AG04449 (cell line): ENCODE data around the gene NUDT21.
"Not testable (repeated sequence)": the region's sequence is repeated elsewhere in the genome, so short reads cannot be mapped to it uniquely, and the experiment has no call there.

Experiments
- CTCF ChIA-PET: fragments of 350-600 bp; formaldehyde crosslinking; extraction: SDS; loops from one replicate; lab custom pipeline; 2021; ENCODE audit warnings: antibody characterized with exemption; lab: Yijun Ruan, JAX
- POLR2A ChIA-PET: fragments of 400-600, 350-600 bp; formaldehyde crosslinking; extraction: SDS; loops from one replicate; lab custom pipeline; 2020; ENCODE audit warnings: antibody characterized with exemption, inconsistent platforms; lab: Yijun Ruan, JAX
- DNase-seq: peaks from one replicate; pipeline ENCODE4 v3.0.0-alpha.2; 2010; ENCODE audit warnings: low read depth, low spot score
- H3K4me3 ChIP-seq: 2 replicates; pipeline ENCODE4 v1.5.1; 2011; ENCODE audit warnings: low read depth, mild to moderate bottlenecking, control low read depth, low read length
- TF ChIP-seq, protein P1 (sequence below): IDR thresholded peaks from one replicate; pipeline ENCODE4 v1.5.1; 2011; ENCODE audit warnings: mild to moderate bottlenecking, moderate library complexity, low read length, control low read depth, inconsistent platforms; ENCODE audit not compliant: insufficient read depth; ENCODE audit errors: missing control alignments

NUDT21 gene

DNA sequence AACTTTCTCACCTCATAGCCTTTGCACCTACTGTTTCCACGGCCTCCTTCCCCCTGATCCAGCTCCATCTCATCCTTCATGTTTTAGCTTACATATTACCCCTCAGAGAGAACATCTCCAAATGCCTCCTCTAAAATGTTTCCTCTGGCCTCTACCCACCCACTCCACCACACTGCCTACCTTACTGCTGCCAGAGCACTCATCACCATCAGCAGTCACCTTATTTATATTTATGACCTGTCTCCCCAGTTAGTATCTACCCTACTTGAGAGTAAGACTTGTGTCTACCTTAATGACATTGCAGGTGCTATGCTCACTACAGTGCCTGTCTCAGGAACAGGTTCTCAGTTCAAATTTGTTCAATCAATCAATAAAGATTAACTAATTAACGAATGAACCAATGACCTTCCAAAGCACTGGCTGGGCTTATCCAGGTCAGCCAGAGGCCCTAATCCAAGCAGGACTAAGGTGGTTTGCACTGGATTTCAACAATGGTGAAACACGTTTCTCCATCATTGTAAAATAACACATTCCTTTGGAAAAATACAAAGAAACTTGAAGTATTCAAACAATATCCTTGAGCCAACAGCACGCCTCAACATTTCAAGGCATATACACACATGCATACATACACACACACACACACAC, 66.9 kb downstream of the NUDT21 start:
- TF ChIP-seq, protein P1, sequence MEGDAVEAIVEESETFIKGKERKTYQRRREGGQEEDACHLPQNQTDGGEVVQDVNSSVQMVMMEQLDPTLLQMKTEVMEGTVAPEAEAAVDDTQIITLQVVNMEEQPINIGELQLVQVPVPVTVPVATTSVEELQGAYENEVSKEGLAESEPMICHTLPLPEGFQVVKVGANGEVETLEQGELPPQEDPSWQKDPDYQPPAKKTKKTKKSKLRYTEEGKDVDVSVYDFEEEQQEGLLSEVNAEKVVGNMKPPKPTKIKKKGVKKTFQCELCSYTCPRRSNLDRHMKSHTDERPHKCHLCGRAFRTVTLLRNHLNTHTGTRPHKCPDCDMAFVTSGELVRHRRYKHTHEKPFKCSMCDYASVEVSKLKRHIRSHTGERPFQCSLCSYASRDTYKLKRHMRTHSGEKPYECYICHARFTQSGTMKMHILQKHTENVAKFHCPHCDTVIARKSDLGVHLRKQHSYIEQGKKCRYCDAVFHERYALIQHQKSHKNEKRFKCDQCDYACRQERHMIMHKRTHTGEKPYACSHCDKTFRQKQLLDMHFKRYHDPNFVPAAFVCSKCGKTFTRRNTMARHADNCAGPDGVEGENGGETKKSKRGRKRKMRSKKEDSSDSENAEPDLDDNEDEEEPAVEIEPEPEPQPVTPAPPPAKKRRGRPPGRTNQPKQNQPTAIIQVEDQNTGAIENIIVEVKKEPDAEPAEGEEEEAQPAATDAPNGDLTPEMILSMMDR, result no peak
- no peak overlapping the region for H3K4me3 ChIP-seq
- CTCF ChIA-PET, result interaction anchor here (1.0 to 1.4 kb wide), 3 partner anchors 13 to 60 kb away, joined by 3 to 4 read pairs (median 3); no protein-coding TSS in a partner anchor
- POLR2A ChIA-PET, result no interaction called here
- no peak for DNase-seq

DNA sequence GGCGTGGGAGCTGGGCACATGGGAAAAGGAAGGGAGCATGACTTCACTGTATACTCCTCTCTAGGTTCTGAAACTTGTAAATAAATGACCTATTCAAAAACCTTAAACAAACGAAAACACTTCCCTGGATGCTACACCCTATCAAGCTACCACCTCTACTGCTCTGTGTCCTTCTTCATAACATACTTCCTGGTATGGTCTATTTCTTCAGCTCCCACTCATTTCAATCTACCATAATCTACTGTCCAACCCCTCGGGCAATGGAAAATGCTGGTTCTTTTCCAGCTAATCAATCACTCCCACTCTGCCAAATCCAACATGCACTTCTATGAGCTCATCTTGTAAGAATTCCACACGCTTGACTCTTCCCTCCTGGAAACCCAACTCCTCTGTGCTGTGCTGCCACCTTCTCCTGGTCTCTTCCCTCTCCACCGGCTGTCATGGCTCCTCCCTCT, 68.2 kb downstream of the NUDT21 start:
- CTCF ChIA-PET, result interaction anchor here (0.8 to 1.4 kb wide), 4 partner anchors 12 to 28 kb away, joined by 3 to 4 read pairs (median 4); no protein-coding TSS in a partner anchor
- no peak for DNase-seq
- POLR2A ChIA-PET, result no interaction called here

GRCh38 chr16:56382459-56382858, 68.7 kb downstream of the NUDT21 start:
- H3K4me3 ChIP-seq, result no peak overlapping the region
- TF ChIP-seq, protein P1, result no peak
- ChIA-PET POLR2A (no interaction called here), CTCF (interaction anchor here (1.1 kb wide), 1 partner anchor 26 kb away, joined by 4 read pairs; no protein-coding TSS in a partner anchor)
- no peak for DNase-seq

More for the DNA sequence above, 68.2 kb downstream of the NUDT21 start:
- no peak overlapping the region for H3K4me3 ChIP-seq
- TF ChIP-seq, protein P1, result no peak

- H3K4me3 ChIP-seq, POLR2A ChIA-PET, DNase-seq: not testable (repeated sequence)
- CTCF ChIA-PET, result interaction anchor here (1.7 kb wide), 1 partner anchor 25 kb away, joined by 4 read pairs; no protein-coding TSS in a partner anchor
These were observed 70.2 kb downstream of the NUDT21 start for GRCh38 chr16:56380778-56381485.
